Tibial artery (tissue), 4 donors: Measurements from ENCODE around the gene ERF.
A peak's percentile ranks its signal among the peaks of the same experiment; 100 is the strongest.

Source experiments
- DNase-seq, 2 donors: peaks; one replicate each; pipeline ENCODE4 v3.0.0-alpha.2; 2019
- H3K27ac ChIP-seq, 2 donors: fragments of 200-600 bp; sonication (generic) in 1 of 2; 1 replicate in 1 of 2; 2 replicates in 1 of 2; pipeline ENCODE4 v1.5.1; 2018 to 2019; ENCODE audit warnings: mild to moderate bottlenecking in 1 of 2
- H3K27me3 ChIP-seq, 2 donors: fragments of 200-600 bp; sonication (generic) in 1 of 2; one replicate each; pipeline versions ENCODE4 v1.5.1 to v1.6.0; 2016 to 2019
- H3K36me3 ChIP-seq, 3 donors: fragments of 200-600 bp; sonication (generic) in 2 of 3; one replicate each; pipeline ENCODE4 v1.5.1; 2016 to 2019; ENCODE audit warnings: mild to moderate bottlenecking in 2 of 3
- H3K4me1 ChIP-seq, 4 donors: fragments of 200-600 bp; sonication (generic) in 2 of 4; 1 replicate in 3 of 4; 2 replicates in 1 of 4; pipeline ENCODE4 v1.5.1; 2016 to 2019
- H3K4me3 ChIP-seq, 2 donors: fragments of 200-600 bp; sonication (generic) in 1 of 2; 1 replicate in 1 of 2; 2 replicates in 1 of 2; pipeline ENCODE4 v1.5.1; 2018 to 2019; ENCODE audit warnings: mild to moderate bottlenecking in 2 of 2
- H3K9me3 ChIP-seq, 3 donors: fragments of 200-600 bp; sonication (generic) in 1 of 3; one replicate each; pipeline ENCODE4 v1.5.1; 2016 to 2019
- intact Hi-C: fragments of 100-400 bp; cut with DNase I; formaldehyde crosslinking; loops from one replicate; pipeline ENCODE4 v1.15.0; 2023; ENCODE audit warnings: low total_unique reads
- TF ChIP-seq, protein P1 (sequence below), 2 experiments: fragments of 200-600 bp in 1 of 2; fragments of 450-650 bp in 1 of 2; IDR thresholded peaks; one replicate each; pipeline ENCODE4 v1.5.1; 2017 to 2019; ENCODE audit warnings: antibody characterized with exemption in 2 of 2, mild to moderate bottlenecking in 1 of 2, moderate library complexity in 1 of 2

ERF gene

GRCh38 chr19:42250666-42251531 is 4.0 kb downstream of the ERF start:
- intact Hi-C loops: no loop called here
- Histone ChIP-seq H3K27me3 (no peaks in the 10 kb centered on the region), H3K4me3 (peak overlapping the region; percentile 23 to 85), H3K36me3 (peaks cover 0 to 23% (median 21%) of the 10 kb centered on the region in 3 donors), H3K27ac (peak overlapping the region; percentile 99), H3K9me3 (no peaks in the 10 kb centered on the region), H3K4me1 (peaks cover 0 to 65% (median 49%) of the 10 kb centered on the region in 4 donors)
- DNase-seq: peak in 1 of 2 donors; percentile 77
- TF ChIP-seq, protein P1, sequence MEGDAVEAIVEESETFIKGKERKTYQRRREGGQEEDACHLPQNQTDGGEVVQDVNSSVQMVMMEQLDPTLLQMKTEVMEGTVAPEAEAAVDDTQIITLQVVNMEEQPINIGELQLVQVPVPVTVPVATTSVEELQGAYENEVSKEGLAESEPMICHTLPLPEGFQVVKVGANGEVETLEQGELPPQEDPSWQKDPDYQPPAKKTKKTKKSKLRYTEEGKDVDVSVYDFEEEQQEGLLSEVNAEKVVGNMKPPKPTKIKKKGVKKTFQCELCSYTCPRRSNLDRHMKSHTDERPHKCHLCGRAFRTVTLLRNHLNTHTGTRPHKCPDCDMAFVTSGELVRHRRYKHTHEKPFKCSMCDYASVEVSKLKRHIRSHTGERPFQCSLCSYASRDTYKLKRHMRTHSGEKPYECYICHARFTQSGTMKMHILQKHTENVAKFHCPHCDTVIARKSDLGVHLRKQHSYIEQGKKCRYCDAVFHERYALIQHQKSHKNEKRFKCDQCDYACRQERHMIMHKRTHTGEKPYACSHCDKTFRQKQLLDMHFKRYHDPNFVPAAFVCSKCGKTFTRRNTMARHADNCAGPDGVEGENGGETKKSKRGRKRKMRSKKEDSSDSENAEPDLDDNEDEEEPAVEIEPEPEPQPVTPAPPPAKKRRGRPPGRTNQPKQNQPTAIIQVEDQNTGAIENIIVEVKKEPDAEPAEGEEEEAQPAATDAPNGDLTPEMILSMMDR (IDR thresholded peaks at IDR 0.05): no peak

DNA sequence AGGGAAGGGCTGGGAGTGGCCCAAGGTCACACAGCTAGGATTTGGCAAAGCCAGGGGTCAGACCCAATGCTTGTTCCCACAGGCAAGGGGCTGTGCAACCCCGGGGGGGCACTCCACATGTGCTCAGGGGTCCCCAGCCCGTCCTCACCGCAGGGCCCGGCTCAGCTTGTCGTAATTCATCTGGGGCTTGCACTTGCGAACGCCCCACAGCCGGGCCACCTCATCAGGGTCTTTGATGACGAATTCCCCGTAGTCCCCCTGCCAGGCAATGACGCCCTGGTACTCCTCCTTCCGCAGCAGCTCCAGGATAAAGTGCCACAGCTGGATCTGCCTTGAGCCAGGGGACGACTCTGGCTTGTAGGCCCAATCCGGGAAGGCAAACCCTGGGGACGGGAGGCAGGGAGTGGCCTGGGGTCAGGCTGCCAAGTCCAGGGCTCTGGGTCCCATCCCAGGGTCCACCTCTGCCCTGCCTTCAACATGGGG is 4.7 kb downstream of the ERF start:
- Histone ChIP-seq H3K4me1 (peaks cover 0 to 64% (median 49%) of the 10 kb centered on the region in 4 donors), H3K4me3 (peak overlapping the region; percentile 23 to 85), H3K9me3 (no peaks in the 10 kb centered on the region), H3K27me3 (no peaks in the 10 kb centered on the region), H3K27ac (peak overlapping the region; percentile 99), H3K36me3 (peaks cover 0 to 23% (median 21%) of the 10 kb centered on the region in 3 donors)
- intact Hi-C loops: no loop called here
- DNase-seq: peak in 1 of 2 donors; percentile 78
- TF ChIP-seq, protein P1 (IDR thresholded peaks at IDR 0.05): no peak

DNA sequence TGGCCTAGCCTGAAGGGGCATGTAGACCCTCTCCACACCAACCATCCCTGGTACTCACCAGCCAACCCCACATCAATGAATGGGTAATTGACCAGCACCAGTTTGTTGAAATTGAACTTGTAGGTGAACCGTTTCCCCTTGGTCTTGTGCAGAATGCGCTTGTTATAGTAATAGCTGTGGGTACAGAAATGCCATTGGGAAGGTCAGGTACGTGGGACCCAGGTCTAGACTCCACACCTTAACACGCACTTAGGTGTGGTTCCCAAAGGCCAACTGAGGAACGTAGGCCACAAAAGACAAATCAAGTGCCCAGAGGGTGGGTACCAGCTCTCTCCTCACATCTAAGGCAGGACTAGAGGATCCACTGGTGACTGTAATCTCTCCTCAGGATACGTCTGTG is 5.2 kb downstream of the ERF start:
- peaks cover 0 to 69% (median 53%) of the 10 kb centered on the region in 4 donors for H3K4me1 ChIP-seq
- H3K4me3 ChIP-seq: no peak overlapping the region
- H3K27ac ChIP-seq: peak overlapping the region; percentile 99
- H3K36me3 ChIP-seq: peaks cover 0 to 23% (median 21%) of the 10 kb centered on the region in 3 donors
- intact Hi-C loops: no loop called here
- no peaks in the 10 kb centered on the region for H3K9me3 ChIP-seq
- TF ChIP-seq, protein P1 (IDR thresholded peaks at IDR 0.05): no peak
- H3K27me3 ChIP-seq: no peaks in the 10 kb centered on the region
- no peak for DNase-seq

DNA sequence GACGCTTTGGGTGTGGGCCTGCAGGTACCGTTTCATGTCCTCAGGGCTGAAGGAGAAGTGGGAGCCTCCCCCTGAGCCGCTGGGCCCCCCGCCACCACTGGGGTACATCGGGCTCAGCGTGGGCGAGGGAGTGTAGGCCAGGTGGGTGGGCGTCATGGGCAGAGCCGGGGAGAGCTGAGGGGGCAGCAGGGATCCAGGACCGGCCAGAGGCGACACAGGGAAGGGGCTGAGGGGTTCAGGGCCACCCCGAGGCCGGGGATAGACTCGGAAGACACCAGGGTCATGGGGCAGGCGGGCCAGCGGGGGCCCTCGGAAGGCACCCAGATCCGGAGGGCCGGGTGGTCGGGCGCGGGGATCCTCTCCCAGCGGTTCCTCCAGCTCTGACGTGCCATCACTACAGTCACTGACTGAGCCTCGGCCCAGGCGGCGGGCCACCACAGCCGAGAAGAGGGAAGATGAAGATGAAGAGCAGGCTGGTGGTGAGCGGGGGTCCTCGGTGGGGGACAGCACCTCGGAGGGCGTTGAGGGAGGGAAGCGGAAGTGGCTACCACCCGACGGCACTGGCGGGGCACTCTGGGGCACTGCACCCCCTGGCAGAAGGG is 5.7 kb downstream of the ERF start:
- peak overlapping the region in 1 of 2 donors; percentile 99 for H3K27ac ChIP-seq

More for the DNA sequence above, 5.7 kb downstream of the ERF start:
- TF ChIP-seq, protein P1 (IDR thresholded peaks at IDR 0.05): no peak
- peaks cover 0 to 23% (median 21%) of the 10 kb centered on the region in 3 donors for H3K36me3 ChIP-seq
- no peaks in the 10 kb centered on the region for H3K27me3 ChIP-seq
- intact Hi-C loops: no loop called here
- H3K4me1 ChIP-seq: peaks cover 3 to 70% (median 53%) of the 10 kb centered on the region in 4 donors
- DNase-seq: peak in 1 of 2 donors; percentile 70
- H3K4me3 ChIP-seq: no peak overlapping the region
- H3K9me3 ChIP-seq: no peaks in the 10 kb centered on the region
